HCT116 (cell line): ENCODE data around the gene S100A7. TPM values are rescaled to one million over a fixed set of nuclear protein-coding genes. Genes with fewer than 3 reads are reported as not detected.

Experiments
- ATAC-seq: fragments of 200-7000 bp; cut with Tn5 transposase; 2 replicates; pipeline ENCODE4 v1.9.1; 2020; ENCODE audit warnings: mild to moderate bottlenecking, moderate library complexity
- BruUV-seq: library from RNA; stranded (reverse); fragments of 400-500 nt; replicated peaks from 2 replicates; lab custom pipeline; 2021; lab: Mats Ljungman, UMichigan
- CTCF ChIA-PET: fragments of 300-600 bp; sonication (Branson Sonifier 250); formaldehyde crosslinking; loops from one replicate; lab custom pipeline; 2021; ENCODE audit warnings: antibody characterized with exemption; lab: Charles Lee
- POLR2A ChIA-PET: fragments of 300-600, 350-600 bp; sonication (Branson Sonifier 250); formaldehyde crosslinking; loops from one replicate; lab custom pipeline; 2021; ENCODE audit warnings: antibody characterized with exemption; lab: Charles Lee
- RAD21 ChIA-PET, 2 experiments: fragments of 300-600 bp; sonication (Branson Sonifier 250); formaldehyde crosslinking; loops; one replicate each; lab custom pipeline; 2023; ENCODE audit warnings: low total read pairs in 2 of 2; ENCODE audit not compliant: uncharacterized antibody in 2 of 2, unreplicated experiment in 2 of 2, low non-redundant PET in 1 of 2; lab: Charles Lee
- DNase-seq: peaks from one replicate; pipeline ENCODE4 v3.0.0-alpha.2; 2010; ENCODE audit warnings: low read depth, low spot score
- H2AFZ ChIP-seq: fragments of 200-600 bp; shearing (Covaris generic), sonication (generic); 2 replicates; pipeline ENCODE4 v1.6.1; 2017; ENCODE audit warnings: low read depth, mixed run types, mixed read lengths, antibody characterized with exemption, low read length; ENCODE audit not compliant: poor library complexity, severe bottlenecking
- H3K27ac ChIP-seq: 2 replicates; pipeline ENCODE4 v1.5.1; 2012; ENCODE audit warnings: low read depth, low read length
- H3K27me3 ChIP-seq: fragments of 200-600 bp; sonication (generic); 2 replicates; pipeline ENCODE4 v1.6.1; 2016; ENCODE audit warnings: mixed run types, low read length, mixed read lengths; ENCODE audit not compliant: insufficient read depth
- H3K36me3 ChIP-seq, 2 experiments: fragments of 200-500 bp in 1 of 2; fragments of 200-600 bp in 1 of 2; sonication (Bioruptor generic) in 1 of 2; sonication (generic) in 1 of 2; 2 replicates each; pipeline versions ENCODE4 v1.5.1 to v1.6.1; 2014 to 2016; ENCODE audit warnings: low read length in 2 of 2, inconsistent platforms in 1 of 2, mixed read lengths in 1 of 2, mixed run types in 1 of 2; ENCODE audit not compliant: insufficient read depth in 2 of 2, control insufficient read depth in 1 of 2
- H3K4me1 ChIP-seq, 2 experiments: fragments of 200-600 bp in 1 of 2; sonication (generic) in 1 of 2; 2 replicates each; pipeline versions ENCODE4 v1.5.1 to v1.6.1; 2012 to 2017; ENCODE audit warnings: low read length in 2 of 2, inconsistent platforms in 1 of 2, mild to moderate bottlenecking in 1 of 2, mixed read lengths in 1 of 2, mixed run types in 1 of 2, moderate library complexity in 1 of 2; ENCODE audit not compliant: insufficient read depth in 2 of 2, control insufficient read depth in 1 of 2
- H3K4me2 ChIP-seq: fragments of 200-600 bp; sonication (generic); 2 replicates; pipeline ENCODE4 v1.6.1; 2017; ENCODE audit warnings: mixed run types, low read length, mixed read lengths
- H3K4me3 ChIP-seq, 2 experiments: fragments of 200-600 bp in 1 of 2; sonication (generic) in 1 of 2; replicated peaks in 1 of 2; 2 replicates each; pipeline ENCODE4 v1.5.1; 2011 to 2016; ENCODE audit warnings: low read length in 2 of 2, control low read depth in 1 of 2, low read depth in 1 of 2, mild to moderate bottlenecking in 1 of 2, mixed read lengths in 1 of 2, mixed run types in 1 of 2
- H3K79me2 ChIP-seq: fragments of 200-600 bp; sonication (generic); 2 replicates; pipeline ENCODE4 v1.6.1; 2017; ENCODE audit warnings: mild to moderate bottlenecking, mixed run types, low read length, moderate library complexity, mixed read lengths; ENCODE audit not compliant: insufficient read depth
- H3K9ac ChIP-seq: fragments of 200-600 bp; sonication (generic); 2 replicates; pipeline ENCODE4 v1.6.1; 2016; ENCODE audit warnings: low read length, mixed read lengths
- H3K9me2 ChIP-seq: fragments of 200-600 bp; sonication (generic), shearing (Covaris generic); 2 replicates; pipeline ENCODE4 v1.6.1; 2017; ENCODE audit warnings: mixed run types, mild to moderate bottlenecking, moderate library complexity; ENCODE audit not compliant: insufficient read depth
- H3K9me3 ChIP-seq, 2 experiments: fragments of 200-500 bp in 1 of 2; fragments of 200-600 bp in 1 of 2; sonication (Bioruptor generic) in 1 of 2; sonication (generic) in 1 of 2; 2 replicates each; pipeline ENCODE4 v1.6.1; 2014 to 2017; ENCODE audit warnings: low read length in 2 of 2, mixed read lengths in 2 of 2, inconsistent platforms in 1 of 2, low read depth in 1 of 2, mild to moderate bottlenecking in 1 of 2, mixed run types in 1 of 2, moderate library complexity in 1 of 2; ENCODE audit not compliant: control insufficient read depth in 1 of 2, insufficient read depth in 1 of 2
- H4K20me1 ChIP-seq: fragments of 200-600 bp; sonication (generic), shearing (Covaris generic); 2 replicates; pipeline ENCODE4 v1.6.1; 2017; ENCODE audit warnings: mixed run types, mild to moderate bottlenecking, moderate library complexity; ENCODE audit not compliant: insufficient read depth
- CTCF ChIP-seq, 3 experiments: fragments of 200-600 bp in 1 of 3; sonication (generic) in 1 of 3; IDR thresholded peaks in 2 of 3; conservative IDR thresholded peaks in 1 of 3; 2 replicates each; pipeline ENCODE4 v1.5.1; 2012 to 2017; ENCODE audit warnings: low read depth in 2 of 3, low read length in 2 of 3, antibody characterized with exemption in 1 of 3, borderline replicate concordance in 1 of 3, control low read depth in 1 of 3, mild to moderate bottlenecking in 1 of 3, mixed read lengths in 1 of 3, mixed run types in 1 of 3, moderate library complexity in 1 of 3; ENCODE audit not compliant: insufficient read depth in 1 of 3
- EGR1 ChIP-seq: IDR thresholded peaks from 2 replicates; pipeline ENCODE4 v1.6.1; 2012; ENCODE audit warnings: low read depth
- ELF1 ChIP-seq: IDR thresholded peaks from 2 replicates; pipeline ENCODE4 v1.6.1; 2012; ENCODE audit warnings: low read depth, borderline replicate concordance
- EZH2 ChIP-seq: fragments of 200-600 bp; sonication (generic); IDR thresholded peaks from 2 replicates; pipeline ENCODE4 v1.6.1; 2017; ENCODE audit warnings: antibody characterized with exemption, mixed run types
- FOSL1 ChIP-seq: IDR thresholded peaks from 2 replicates; pipeline ENCODE4 v1.6.1; 2012; ENCODE audit warnings: low read depth
- RAD21 ChIP-seq: IDR thresholded peaks from 2 replicates; pipeline ENCODE4 v1.6.1; 2012; ENCODE audit warnings: low read depth, mild to moderate bottlenecking
- SP1 ChIP-seq: IDR thresholded peaks from 2 replicates; pipeline ENCODE4 v1.6.1; 2012; ENCODE audit warnings: low read depth
- YY1 ChIP-seq: IDR thresholded peaks from 2 replicates; pipeline ENCODE4 v1.6.1; 2011; ENCODE audit warnings: low read length, low read depth, moderate library complexity, mild to moderate bottlenecking; ENCODE audit not compliant: insufficient replicate concordance; ENCODE audit errors: extremely low read depth
- ZBTB33 ChIP-seq: IDR thresholded peaks from 2 replicates; pipeline ENCODE4 v1.6.1; 2011; ENCODE audit warnings: mild to moderate bottlenecking, low read length, moderate library complexity; ENCODE audit not compliant: insufficient replicate concordance; ENCODE audit errors: extremely low read depth
- ZNF274 ChIP-seq: fragments of 200-500 bp; sonication (Bioruptor generic); IDR thresholded peaks from 2 replicates; pipeline ENCODE4 v1.6.1; 2014; ENCODE audit warnings: mild to moderate bottlenecking, low read depth, low read length, inconsistent platforms
- intact Hi-C: fragments of 100-400 bp; cut with micrococcal nuclease; formaldehyde crosslinking; loops from 2 replicates; pipeline ENCODE4 v1.10.0; 2022
- total RNA-seq: library from RNA; stranded (reverse); gene quantifications from one replicate; pipeline ENCODE4 v1.2.1, GENCODE V29; 2021; ENCODE audit not compliant: unreplicated experiment
- TF ChIP-seq, protein P1 (sequence below): IDR thresholded peaks from 2 replicates; pipeline ENCODE4 v1.6.1; 2012; ENCODE audit warnings: low read depth

Gene S100A7
- total RNA-seq, 1 experiment from 2014 or later: not detected

- no peak overlapping the region for H3K4me3 ChIP-seq
- intact Hi-C loops: no loop called here
- H3K27me3 ChIP-seq: peaks cover 91% of the 10 kb centered on the region
- H3K9me2 ChIP-seq: no peaks in the 10 kb centered on the region
- no peaks in the 10 kb centered on the region for H3K36me3 ChIP-seq
- no peaks in the 10 kb centered on the region for H3K4me1 ChIP-seq
- BruUV-seq: no TSS peak
- H3K9ac ChIP-seq: no peak overlapping the region
- H3K79me2 ChIP-seq: no peaks in the 10 kb centered on the region
- ChIA-PET POLR2A (no interaction called here), CTCF (no interaction called here), RAD21 (no interaction called here)
- DNase-seq (no peak), ATAC-seq (no peak)
- H3K9me3 ChIP-seq: no peaks in the 10 kb centered on the region
- H3K27ac ChIP-seq: no peak overlapping the region
- H3K4me2 ChIP-seq: no peak overlapping the region
- no peaks in the 10 kb centered on the region for H4K20me1 ChIP-seq
- TF ChIP-seq YY1 (no peak), RAD21 (no peak), EGR1 (no peak), ELF1 (no peak), CTCF (IDR thresholded peaks at IDR 0.05 in 2 of 3, conservative IDR thresholded peaks at IDR 0.05 in 1 of 3; ENCODE audit: borderline replicate concordance in 1 of 3, insufficient read depth in 1 of 3, low read depth in 2 of 3, low read length in 2 of 3) (no peak), EZH2 (no peak), FOSL1 (no peak), ZNF274 (no peak)
- no peak overlapping the region for H2AFZ ChIP-seq
Observed at GRCh38 chr1:153431002-153431401, 29.4 kb downstream of the S100A7 start.

- CTCF ChIA-PET: no interaction called here
- no TSS peak for BruUV-seq
- peaks cover 94% of the 10 kb centered on the region for H3K27me3 ChIP-seq
- no peak overlapping the region for H3K9ac ChIP-seq
- H3K36me3 ChIP-seq: no peaks in the 10 kb centered on the region
- RAD21 ChIA-PET: no interaction called here
- intact Hi-C loops: no loop called here
- TF ChIP-seq ZBTB33 (no peak), SP1 (no peak)
- TF ChIP-seq, protein P1, sequence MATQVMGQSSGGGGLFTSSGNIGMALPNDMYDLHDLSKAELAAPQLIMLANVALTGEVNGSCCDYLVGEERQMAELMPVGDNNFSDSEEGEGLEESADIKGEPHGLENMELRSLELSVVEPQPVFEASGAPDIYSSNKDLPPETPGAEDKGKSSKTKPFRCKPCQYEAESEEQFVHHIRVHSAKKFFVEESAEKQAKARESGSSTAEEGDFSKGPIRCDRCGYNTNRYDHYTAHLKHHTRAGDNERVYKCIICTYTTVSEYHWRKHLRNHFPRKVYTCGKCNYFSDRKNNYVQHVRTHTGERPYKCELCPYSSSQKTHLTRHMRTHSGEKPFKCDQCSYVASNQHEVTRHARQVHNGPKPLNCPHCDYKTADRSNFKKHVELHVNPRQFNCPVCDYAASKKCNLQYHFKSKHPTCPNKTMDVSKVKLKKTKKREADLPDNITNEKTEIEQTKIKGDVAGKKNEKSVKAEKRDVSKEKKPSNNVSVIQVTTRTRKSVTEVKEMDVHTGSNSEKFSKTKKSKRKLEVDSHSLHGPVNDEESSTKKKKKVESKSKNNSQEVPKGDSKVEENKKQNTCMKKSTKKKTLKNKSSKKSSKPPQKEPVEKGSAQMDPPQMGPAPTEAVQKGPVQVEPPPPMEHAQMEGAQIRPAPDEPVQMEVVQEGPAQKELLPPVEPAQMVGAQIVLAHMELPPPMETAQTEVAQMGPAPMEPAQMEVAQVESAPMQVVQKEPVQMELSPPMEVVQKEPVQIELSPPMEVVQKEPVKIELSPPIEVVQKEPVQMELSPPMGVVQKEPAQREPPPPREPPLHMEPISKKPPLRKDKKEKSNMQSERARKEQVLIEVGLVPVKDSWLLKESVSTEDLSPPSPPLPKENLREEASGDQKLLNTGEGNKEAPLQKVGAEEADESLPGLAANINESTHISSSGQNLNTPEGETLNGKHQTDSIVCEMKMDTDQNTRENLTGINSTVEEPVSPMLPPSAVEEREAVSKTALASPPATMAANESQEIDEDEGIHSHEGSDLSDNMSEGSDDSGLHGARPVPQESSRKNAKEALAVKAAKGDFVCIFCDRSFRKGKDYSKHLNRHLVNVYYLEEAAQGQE: no peak
- no peaks in the 10 kb centered on the region for H3K4me1 ChIP-seq
- DNase-seq (no peak), ATAC-seq (no peak)
- H3K9me2 ChIP-seq: no peaks in the 10 kb centered on the region
- no peaks in the 10 kb centered on the region for H4K20me1 ChIP-seq
- H3K4me3 ChIP-seq: no peak overlapping the region
- no peak overlapping the region for H3K4me2 ChIP-seq
- POLR2A ChIA-PET: no interaction called here
- no peak overlapping the region for H2AFZ ChIP-seq
- H3K79me2 ChIP-seq: no peaks in the 10 kb centered on the region
- no peaks in the 10 kb centered on the region for H3K9me3 ChIP-seq
- H3K27ac ChIP-seq: no peak overlapping the region
Observed at GRCh38 chr1:153430561-153430960, 29.9 kb downstream of the S100A7 start.
